Testis (tissue), 2 donors: ENCODE data around the gene LRRC43.

Experiments used
- CTCF ChIP-seq, 3 experiments: fragments of 450-650 bp in 2 of 3; fragments of 200-600 bp in 1 of 3; sonication (generic) in 1 of 3; IDR thresholded peaks; one replicate each; pipeline ENCODE4 v1.5.1; 2016 to 2019; ENCODE audit warnings: antibody characterized with exemption in 3 of 3, mild to moderate bottlenecking in 2 of 3, moderate library complexity in 1 of 3
- POLR2A ChIP-seq: fragments of 450-650 bp; IDR thresholded peaks from one replicate; pipeline ENCODE4 v1.6.1; 2017; ENCODE audit warnings: antibody characterized with exemption, mild to moderate bottlenecking, moderate library complexity

DNA sequence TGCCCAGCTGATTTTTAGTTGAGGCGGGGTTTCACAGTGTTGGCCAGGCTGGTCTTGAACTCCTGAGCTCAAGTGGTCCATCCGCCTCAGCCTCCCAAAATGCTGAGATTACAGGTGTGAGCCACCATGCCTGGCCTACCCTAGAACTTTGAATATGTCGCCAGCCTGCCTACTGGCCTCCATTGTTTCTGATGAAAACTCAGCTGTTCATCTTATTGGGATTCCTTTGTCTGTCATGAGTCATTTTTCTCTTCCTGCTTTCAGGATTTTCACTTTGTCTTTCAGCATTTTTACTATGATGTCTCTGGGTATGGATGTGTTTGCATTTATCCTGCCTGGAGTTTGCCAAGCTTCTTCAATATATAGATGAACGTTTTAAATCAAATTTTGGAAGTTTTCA, 12.5 kb downstream of the LRRC43 start:
- TF ChIP-seq CTCF (IDR thresholded peaks at IDR 0.05) (no peak), POLR2A (no peak)
